ENCODE measurements around the gene TSPAN9.

Gene TSPAN9

GRCh38 chr12:3332188-3332587, 255.0 kb downstream of the TSPAN9 start:
- no peak for TF ChIP-seq CTCF (IDR thresholded peaks at IDR 0.05; ENCODE audit: unreplicated experiment in 3 of 3)
- Mint-ChIP-seq H3K36me3 (ENCODE audit: low read depth) (no peaks in the 10 kb centered on the region), H3K27me3 (ENCODE audit: low read depth) (peaks cover 17% of the 10 kb centered on the region), H3K4me3 (no peak overlapping the region), H3K9me3 (no peaks in the 10 kb centered on the region), H3K27ac (no peak overlapping the region), H3K4me1 (no peaks in the 10 kb centered on the region)

- H3K4me3 Mint-ChIP-seq: no peak overlapping the region
- H3K4me1 Mint-ChIP-seq: no peaks in the 10 kb centered on the region
- no peaks in the 10 kb centered on the region for H3K9me3 Mint-ChIP-seq
- no peak overlapping the region for H3K27ac Mint-ChIP-seq
- H3K27me3 Mint-ChIP-seq (ENCODE audit: low read depth): peaks cover 17% of the 10 kb centered on the region
- TF ChIP-seq CTCF (IDR thresholded peaks at IDR 0.05; ENCODE audit: unreplicated experiment in 3 of 3): peak in 1 of 3 experiments; percentile 10
- no peaks in the 10 kb centered on the region for H3K36me3 Mint-ChIP-seq (ENCODE audit: low read depth)
Observed at GRCh38 chr12:3333583-3333982, 256.4 kb downstream of the TSPAN9 start.

GRCh38 chr12:3333991-3334391, 256.8 kb downstream of the TSPAN9 start:
- TF ChIP-seq CTCF (IDR thresholded peaks at IDR 0.05; ENCODE audit: unreplicated experiment in 3 of 3): no peak
- no peaks in the 10 kb centered on the region for H3K36me3 Mint-ChIP-seq (ENCODE audit: low read depth)
- H3K4me1 Mint-ChIP-seq: no peaks in the 10 kb centered on the region
- H3K9me3 Mint-ChIP-seq: no peaks in the 10 kb centered on the region
- H3K27ac Mint-ChIP-seq: no peak overlapping the region
- peaks cover 17% of the 10 kb centered on the region for H3K27me3 Mint-ChIP-seq (ENCODE audit: low read depth)
- H3K4me3 Mint-ChIP-seq: no peak overlapping the region

- H3K27me3 Mint-ChIP-seq (ENCODE audit: low read depth): peaks cover 17% of the 10 kb centered on the region
Observed at GRCh38 chr12:3335078-3335487, 257.9 kb downstream of the TSPAN9 start.

More at GRCh38 chr12:3335078-3335487, 257.9 kb downstream of the TSPAN9 start:
- H3K27ac Mint-ChIP-seq: no peak overlapping the region
- no peak for TF ChIP-seq CTCF (IDR thresholded peaks at IDR 0.05; ENCODE audit: unreplicated experiment in 3 of 3)
- no peak overlapping the region for H3K4me3 Mint-ChIP-seq
- H3K9me3 Mint-ChIP-seq: no peaks in the 10 kb centered on the region
- H3K36me3 Mint-ChIP-seq (ENCODE audit: low read depth): no peaks in the 10 kb centered on the region
- no peaks in the 10 kb centered on the region for H3K4me1 Mint-ChIP-seq
